ENCODE results near the gene ZNF423. TPM values are rescaled to one million over a fixed set of nuclear protein-coding genes. Genes with fewer than 3 reads are reported as not detected.

The ZNF423 gene
- total RNA-seq, 1 experiment from 2014 or later: 43.6 TPM

GRCh38 chr16:49643429-49644144 is 212.3 kb downstream of the ZNF423 start:
- peak; percentile 37 for DNase-seq

GRCh38 chr16:49641250-49641649 is 214.7 kb downstream of the ZNF423 start:
- Histone ChIP-seq H3K36me3 (replicated peaks; ENCODE audit: control insufficient read depth, insufficient read depth, low read length) (peaks cover 2% of the 10 kb centered on the region), H3K4me3 (ENCODE audit: insufficient read depth, low read depth, low read length) (no peak overlapping the region), H3K27me3 (ENCODE audit: control insufficient read depth, insufficient read depth, low read length) (no peaks in the 10 kb centered on the region)
- no peak for DNase-seq

More at GRCh38 chr16:49643429-49644144, 212.3 kb downstream of the ZNF423 start:
- Histone ChIP-seq H3K27me3 (ENCODE audit: control insufficient read depth, insufficient read depth, low read length) (no peaks in the 10 kb centered on the region), H3K4me3 (ENCODE audit: insufficient read depth, low read depth, low read length) (no peak overlapping the region), H3K36me3 (replicated peaks; ENCODE audit: control insufficient read depth, insufficient read depth, low read length) (no peaks in the 10 kb centered on the region)

DNA sequence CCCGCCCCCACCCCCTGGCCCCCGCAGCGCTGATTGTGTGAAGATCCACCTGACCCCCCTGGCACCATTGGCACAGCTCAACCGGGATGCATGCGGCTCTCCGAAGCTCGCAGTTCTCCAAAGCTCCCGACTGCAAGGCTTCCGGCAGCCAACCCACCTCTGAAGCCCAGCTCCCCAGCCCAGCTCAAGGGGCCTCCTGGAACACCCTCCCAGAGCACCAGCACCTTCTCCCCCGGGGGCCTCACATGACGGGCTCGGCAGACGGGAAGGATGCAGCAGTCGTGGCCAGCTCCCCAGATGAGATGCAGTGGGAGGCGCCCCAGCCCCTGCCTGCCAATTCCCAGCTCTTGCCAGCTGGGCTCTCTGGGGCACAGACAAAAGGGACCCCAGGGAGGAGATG is 215.3 kb downstream of the ZNF423 start:
- Histone ChIP-seq H3K27me3 (ENCODE audit: control insufficient read depth, insufficient read depth, low read length) (no peaks in the 10 kb centered on the region), H3K4me3 (ENCODE audit: insufficient read depth, low read depth, low read length) (no peak overlapping the region), H3K36me3 (replicated peaks; ENCODE audit: control insufficient read depth, insufficient read depth, low read length) (peaks cover 2% of the 10 kb centered on the region)
- peak; percentile 66 for DNase-seq

- H3K4me3 ChIP-seq (ENCODE audit: insufficient read depth, low read depth, low read length): no peak overlapping the region
- no peaks in the 10 kb centered on the region for H3K27me3 ChIP-seq (ENCODE audit: control insufficient read depth, insufficient read depth, low read length)
- H3K36me3 ChIP-seq (replicated peaks; ENCODE audit: control insufficient read depth, insufficient read depth, low read length): peaks cover 2% of the 10 kb centered on the region
- DNase-seq: peak; percentile 84
Observed at GRCh38 chr16:49639739-49640431, 216.0 kb downstream of the ZNF423 start.

- H3K27me3 ChIP-seq (ENCODE audit: control insufficient read depth, insufficient read depth, low read length): no peaks in the 10 kb centered on the region
- no peak for DNase-seq
- H3K4me3 ChIP-seq (ENCODE audit: insufficient read depth, low read depth, low read length): no peak overlapping the region
- H3K36me3 ChIP-seq (replicated peaks; ENCODE audit: control insufficient read depth, insufficient read depth, low read length): peaks cover 2% of the 10 kb centered on the region
Observed at GRCh38 chr16:49638673-49639610, 217.0 kb downstream of the ZNF423 start.

DNA sequence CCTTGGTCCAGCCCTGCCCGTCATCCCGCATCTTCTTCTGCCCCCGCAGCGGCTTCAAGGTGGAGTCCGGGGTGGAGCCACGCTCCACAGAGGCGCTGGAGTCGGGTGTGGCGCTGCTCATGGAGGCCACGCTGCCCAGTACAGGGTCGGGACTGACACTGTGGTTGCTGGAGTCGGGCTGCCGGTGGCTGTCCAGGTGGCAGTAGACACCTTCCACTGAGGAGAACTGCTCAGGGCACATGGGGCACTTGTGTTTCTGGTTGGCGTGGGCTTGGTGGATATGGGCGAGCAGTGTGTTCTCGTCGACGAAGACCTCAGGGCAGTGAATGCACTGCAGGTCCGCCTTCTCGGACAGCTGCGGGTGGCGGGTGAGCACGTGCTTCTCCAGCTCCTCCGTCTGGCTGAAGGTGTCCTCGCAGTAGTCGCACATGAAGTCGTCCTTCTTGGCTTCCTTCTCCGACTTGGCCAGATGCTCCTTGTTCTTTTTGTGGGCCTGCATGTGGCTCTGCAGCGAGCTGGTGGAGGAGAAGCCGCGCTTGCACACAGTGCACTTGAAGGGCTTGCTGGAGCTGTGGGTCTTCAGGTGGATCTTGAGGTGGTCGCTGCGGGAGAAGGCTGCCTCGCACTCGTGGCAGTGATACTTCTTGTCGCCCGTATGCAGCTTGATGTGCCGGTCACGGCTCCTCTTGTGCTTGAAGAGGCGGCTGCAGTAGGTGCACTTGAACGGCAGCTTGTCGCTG is 217.8 kb downstream of the ZNF423 start:
- no peak overlapping the region for H3K4me3 ChIP-seq (ENCODE audit: insufficient read depth, low read depth, low read length)
- no peak for DNase-seq
- H3K27me3 ChIP-seq (ENCODE audit: control insufficient read depth, insufficient read depth, low read length): no peaks in the 10 kb centered on the region
- peaks cover 2% of the 10 kb centered on the region for H3K36me3 ChIP-seq (replicated peaks; ENCODE audit: control insufficient read depth, insufficient read depth, low read length)

- Histone ChIP-seq H3K27me3 (ENCODE audit: control insufficient read depth, insufficient read depth, low read length) (no peaks in the 10 kb centered on the region), H3K36me3 (replicated peaks; ENCODE audit: control insufficient read depth, insufficient read depth, low read length) (peaks cover 2% of the 10 kb centered on the region), H3K4me3 (ENCODE audit: insufficient read depth, low read depth, low read length) (no peak overlapping the region)
- DNase-seq: no peak
Observed at GRCh38 chr16:49637511-49637910, 218.4 kb downstream of the ZNF423 start.

GRCh38 chr16:49636608-49637007 is 219.3 kb downstream of the ZNF423 start:
- no peaks in the 10 kb centered on the region for H3K27me3 ChIP-seq (ENCODE audit: control insufficient read depth, insufficient read depth, low read length)
- H3K4me3 ChIP-seq (ENCODE audit: insufficient read depth, low read depth, low read length): no peak overlapping the region
- DNase-seq: no peak

GRCh38 chr16:49635591-49636581 is 220.0 kb downstream of the ZNF423 start:
- no peaks in the 10 kb centered on the region for H3K27me3 ChIP-seq (ENCODE audit: control insufficient read depth, insufficient read depth, low read length)
- no peak for DNase-seq
- no peak overlapping the region for H3K4me3 ChIP-seq (ENCODE audit: insufficient read depth, low read depth, low read length)
- H3K36me3 ChIP-seq (replicated peaks; ENCODE audit: control insufficient read depth, insufficient read depth, low read length): peaks cover 2% of the 10 kb centered on the region

More at GRCh38 chr16:49636608-49637007, 219.3 kb downstream of the ZNF423 start:
- H3K36me3 ChIP-seq (replicated peaks; ENCODE audit: control insufficient read depth, insufficient read depth, low read length): peaks cover 2% of the 10 kb centered on the region

DNA sequence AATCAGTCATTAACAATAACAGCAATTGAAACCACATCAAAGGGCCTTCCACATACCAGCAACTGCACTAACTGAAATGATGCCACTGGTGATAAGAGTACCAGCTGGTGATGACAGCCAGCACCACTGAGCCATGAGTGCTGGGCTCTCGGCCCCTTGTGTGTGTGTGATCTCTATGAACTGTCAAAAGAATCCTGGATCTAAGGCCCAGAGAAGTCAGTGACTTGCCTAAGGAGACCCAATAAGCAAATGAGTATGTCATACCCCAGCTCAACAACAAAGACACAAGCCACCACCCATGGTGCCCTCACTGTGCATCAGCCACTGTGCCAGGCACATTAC is 220.9 kb downstream of the ZNF423 start:
- H3K27me3 ChIP-seq (ENCODE audit: control insufficient read depth, insufficient read depth, low read length): no peaks in the 10 kb centered on the region
- peaks cover 2% of the 10 kb centered on the region for H3K36me3 ChIP-seq (replicated peaks; ENCODE audit: control insufficient read depth, insufficient read depth, low read length)
- no peak overlapping the region for H3K4me3 ChIP-seq (ENCODE audit: insufficient read depth, low read depth, low read length)
- DNase-seq: no peak

DNA sequence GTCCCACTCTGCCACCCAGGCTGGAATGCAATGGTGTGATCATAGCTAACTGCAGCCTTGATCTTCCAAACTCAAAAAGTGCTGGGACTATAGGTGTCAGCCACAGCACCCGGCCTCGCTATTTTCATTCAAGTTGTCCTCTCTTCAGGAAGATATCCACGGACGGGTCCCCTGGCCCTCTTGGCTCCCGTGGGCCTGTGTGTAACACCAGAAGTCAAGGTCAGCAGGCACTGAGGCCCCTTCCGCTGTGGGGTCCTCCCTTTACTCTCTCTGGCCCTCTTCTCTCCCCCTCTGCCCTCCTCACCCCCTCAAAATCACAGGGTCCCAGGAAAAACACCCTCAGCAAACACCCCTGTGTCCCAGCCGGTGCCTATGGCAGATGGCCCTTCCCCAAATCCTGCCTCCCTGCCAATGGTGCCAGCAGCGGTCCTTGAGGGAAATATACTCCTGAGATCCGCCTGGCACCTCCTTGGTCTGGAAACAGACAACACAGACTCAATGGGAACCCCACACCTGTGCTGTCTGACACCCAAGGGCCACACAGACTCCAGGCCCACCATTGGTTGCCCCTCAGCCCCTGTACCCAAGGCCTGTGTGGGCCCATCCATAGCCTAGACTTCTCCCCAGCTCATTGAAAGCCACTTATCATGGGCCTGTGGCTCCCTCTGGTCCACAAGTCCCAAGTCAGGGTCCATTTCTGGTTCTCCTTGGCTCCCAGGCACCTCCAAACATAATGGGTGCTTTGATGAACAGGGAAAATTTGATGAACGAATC is 221.5 kb downstream of the ZNF423 start:
- H3K27me3 ChIP-seq (ENCODE audit: control insufficient read depth, insufficient read depth, low read length): no peaks in the 10 kb centered on the region
- DNase-seq: no peak
- peaks cover 2% of the 10 kb centered on the region for H3K36me3 ChIP-seq (replicated peaks; ENCODE audit: control insufficient read depth, insufficient read depth, low read length)
- no peak overlapping the region for H3K4me3 ChIP-seq (ENCODE audit: insufficient read depth, low read depth, low read length)

DNA sequence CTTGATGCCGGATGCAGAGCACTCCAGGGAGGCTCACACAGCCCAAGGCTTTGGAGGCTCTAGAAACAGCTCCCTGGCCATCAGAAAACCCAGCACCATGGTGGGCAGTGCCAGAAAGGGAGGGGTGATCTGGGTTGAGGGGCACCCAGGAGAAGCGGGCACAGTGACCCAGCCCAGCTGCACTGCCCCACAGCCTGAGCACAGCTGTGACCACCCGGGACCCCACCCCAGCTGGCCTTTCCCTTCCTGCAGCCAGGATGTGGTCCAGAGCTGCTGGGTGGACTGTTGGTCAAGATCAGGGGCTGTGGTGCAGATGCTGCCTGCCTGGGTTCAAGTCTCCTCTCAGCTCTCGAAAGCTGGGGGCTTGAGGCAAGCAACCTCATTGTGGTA is 223.1 kb downstream of the ZNF423 start:
- Histone ChIP-seq H3K4me3 (ENCODE audit: insufficient read depth, low read depth, low read length) (no peak overlapping the region), H3K36me3 (replicated peaks; ENCODE audit: control insufficient read depth, insufficient read depth, low read length) (peaks cover 2% of the 10 kb centered on the region), H3K27me3 (ENCODE audit: control insufficient read depth, insufficient read depth, low read length) (no peaks in the 10 kb centered on the region)
- no peak for DNase-seq

Measured in H7 (cell line).